IPS-18a (cell line): ENCODE results near the gene RBMX2.
"Not testable (repeated sequence)": the region's sequence is repeated elsewhere in the genome, so short reads cannot be mapped to it uniquely, and the experiment has no call there.

Experiments
- H3K27ac ChIP-seq: one replicate; pipeline ENCODE4 v1.5.1; 2013; ENCODE audit warnings: low read length
- H3K27me3 ChIP-seq: one replicate; pipeline ENCODE4 v1.6.1; 2013; ENCODE audit warnings: mild to moderate bottlenecking, low read length; ENCODE audit not compliant: control insufficient read depth, insufficient read depth
- H3K36me3 ChIP-seq: one replicate; pipeline ENCODE4 v1.6.1; 2013; ENCODE audit warnings: low read depth, low read length; ENCODE audit not compliant: control insufficient read depth
- H3K4me1 ChIP-seq: one replicate; pipeline ENCODE4 v1.6.1; 2013; ENCODE audit warnings: low read depth, low read length; ENCODE audit not compliant: control insufficient read depth
- H3K4me3 ChIP-seq: one replicate; pipeline ENCODE4 v1.5.1; 2013; ENCODE audit warnings: low read length
- H3K9ac ChIP-seq: one replicate; pipeline ENCODE4 v1.6.1; 2013; ENCODE audit warnings: mild to moderate bottlenecking, low read length, moderate library complexity
- H3K9me3 ChIP-seq: one replicate; pipeline ENCODE4 v1.6.1; 2013; ENCODE audit warnings: low read depth, low read length; ENCODE audit not compliant: control insufficient read depth

RBMX2 gene, protein sequence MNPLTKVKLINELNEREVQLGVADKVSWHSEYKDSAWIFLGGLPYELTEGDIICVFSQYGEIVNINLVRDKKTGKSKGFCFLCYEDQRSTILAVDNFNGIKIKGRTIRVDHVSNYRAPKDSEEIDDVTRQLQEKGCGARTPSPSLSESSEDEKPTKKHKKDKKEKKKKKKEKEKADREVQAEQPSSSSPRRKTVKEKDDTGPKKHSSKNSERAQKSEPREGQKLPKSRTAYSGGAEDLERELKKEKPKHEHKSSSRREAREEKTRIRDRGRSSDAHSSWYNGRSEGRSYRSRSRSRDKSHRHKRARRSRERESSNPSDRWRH

DNA sequence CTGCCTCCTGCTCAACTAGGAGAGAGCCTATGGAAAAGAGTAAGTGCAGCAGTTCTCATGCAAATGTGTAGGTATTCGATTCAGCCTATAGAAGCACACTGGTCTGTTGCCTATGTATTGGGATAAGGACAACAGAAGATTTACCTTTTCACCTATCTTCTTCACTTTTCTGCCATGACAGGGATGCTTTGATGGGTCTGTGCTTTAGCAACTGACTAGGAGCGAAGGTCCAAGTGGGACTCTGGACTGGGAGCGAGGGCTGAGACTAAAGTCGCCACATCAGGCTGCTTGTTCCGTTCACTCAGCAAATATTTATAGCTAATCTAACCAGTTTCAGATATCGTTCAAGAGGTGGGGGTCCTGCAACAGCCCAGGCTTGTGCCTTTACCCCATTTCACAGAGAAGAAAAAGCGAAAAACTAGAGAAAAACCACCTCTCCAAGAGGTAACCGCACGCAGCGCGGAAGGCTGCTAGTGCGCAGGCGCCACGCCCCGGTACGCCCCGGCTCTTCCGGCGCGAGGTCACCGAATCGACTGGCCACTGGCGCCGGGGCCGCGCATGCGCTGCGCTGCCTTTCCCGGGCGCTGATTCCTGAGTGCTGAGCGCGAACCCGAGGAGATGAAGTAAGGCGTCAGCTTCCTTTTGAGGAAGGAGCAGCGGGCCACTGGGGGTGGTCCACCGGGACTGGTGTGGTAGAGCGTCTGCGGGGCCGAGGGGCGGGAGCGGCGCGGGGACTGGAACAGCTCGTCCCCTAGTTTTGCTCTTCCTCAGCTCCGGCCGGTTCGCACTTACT lies at the start of gene RBMX2:
Gene RBMX2 (plus strand): TSS at position 573 of the 793 bp plus-strand sequence. CDS start 46 bp downstream, at position 619.
- no peaks in the 10 kb centered on the region for H3K4me1 ChIP-seq
- no peaks in the 10 kb centered on the region for H3K27me3 ChIP-seq
- H3K27ac ChIP-seq: peak within 1 kb of the TSS; percentile 68
- peaks cover 4% of the 10 kb centered on the region for H3K9me3 ChIP-seq
- peak within 1 kb of the TSS; percentile 77 for H3K9ac ChIP-seq
- H3K36me3 ChIP-seq: peaks cover 6% of the 10 kb centered on the region
- peak within 1 kb of the TSS; percentile 92 for H3K4me3 ChIP-seq

DNA sequence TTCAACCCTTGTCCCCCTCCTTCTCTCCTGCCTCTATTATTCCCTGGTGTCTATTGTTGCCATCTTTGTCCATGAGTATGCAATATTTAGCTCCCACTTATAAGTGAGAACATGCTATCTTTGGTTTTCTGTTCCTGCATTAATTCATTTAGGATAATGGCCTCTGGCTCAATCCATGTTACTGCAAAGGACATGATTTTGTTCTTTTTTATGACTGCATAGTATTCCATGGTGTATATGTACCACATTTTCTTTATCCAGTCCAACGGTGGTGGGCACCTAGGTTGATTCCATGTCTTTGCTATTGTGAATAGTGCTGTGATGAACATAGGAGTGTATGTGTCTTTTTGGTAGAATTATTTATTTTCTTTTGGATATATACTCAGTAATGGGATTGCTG lies 49.7 kb upstream of the RBMX2 start:
- not testable (repeated sequence) for H3K27me3 ChIP-seq, H3K4me1 ChIP-seq

DNA sequence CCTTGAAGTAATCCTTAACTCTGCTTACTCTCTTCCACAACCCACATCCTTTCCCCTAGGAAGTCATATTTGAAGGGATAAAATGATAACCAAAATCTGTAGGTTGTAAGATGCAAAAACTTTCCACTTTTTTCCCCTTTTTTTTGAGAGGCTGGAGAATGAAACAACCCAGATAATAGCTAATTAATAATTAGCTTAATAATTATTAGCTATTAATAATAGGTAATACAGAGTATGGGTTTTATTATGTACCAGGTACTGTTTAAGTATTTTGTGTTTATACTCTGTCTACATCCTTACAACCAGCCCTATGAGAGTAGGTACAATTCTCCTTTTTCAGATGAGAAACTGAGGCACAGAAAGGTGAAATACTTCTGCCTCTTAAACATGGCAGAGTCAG lies 25.7 kb upstream of the RBMX2 start:
- Histone ChIP-seq H3K4me3 (no peak overlapping the region), H3K4me1 (no peaks in the 10 kb centered on the region), H3K27ac (no peak overlapping the region), H3K27me3 (no peaks in the 10 kb centered on the region), H3K36me3 (no peaks in the 10 kb centered on the region), H3K9ac (no peak overlapping the region), H3K9me3 (peaks cover 24% of the 10 kb centered on the region)

More for the DNA sequence above, 49.7 kb upstream of the RBMX2 start:
- not testable (repeated sequence) for H3K9ac ChIP-seq, H3K36me3 ChIP-seq, H3K4me3 ChIP-seq, H3K27ac ChIP-seq, H3K9me3 ChIP-seq

DNA sequence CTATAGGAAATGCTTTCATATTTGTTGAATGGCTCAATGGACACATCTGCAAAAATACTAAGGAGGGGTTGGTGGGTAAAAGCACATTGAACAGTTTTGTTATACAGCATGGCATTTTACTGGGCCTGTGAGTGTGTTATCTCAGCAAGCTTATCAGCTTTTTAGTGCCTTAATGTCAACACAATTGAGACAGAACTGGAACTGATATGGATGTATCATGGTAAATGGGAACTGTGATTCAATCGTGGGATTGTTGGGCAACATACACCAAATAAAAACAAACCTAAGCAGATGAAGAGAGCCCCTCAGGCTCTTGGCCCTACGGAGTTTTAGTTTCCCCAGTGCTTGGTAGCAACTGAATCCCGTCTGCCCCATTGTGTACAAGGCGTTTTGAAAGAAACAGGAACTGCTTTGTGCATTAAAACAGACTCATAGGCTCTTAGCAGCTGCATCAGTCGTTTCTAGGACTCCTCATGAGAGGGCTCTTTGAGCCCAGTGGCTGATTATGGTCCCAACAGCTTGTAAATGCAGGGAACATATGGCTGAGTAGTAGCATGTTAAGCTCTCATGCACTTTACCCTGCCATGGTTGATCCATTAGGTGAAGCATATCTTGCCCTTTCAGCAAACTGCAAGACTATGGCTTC lies 23.6 kb upstream of the RBMX2 start:
- peaks cover 19% of the 10 kb centered on the region for H3K9me3 ChIP-seq
- no peak overlapping the region for H3K4me3 ChIP-seq
- H3K27me3 ChIP-seq: no peaks in the 10 kb centered on the region
- no peak overlapping the region for H3K27ac ChIP-seq
- H3K4me1 ChIP-seq: no peaks in the 10 kb centered on the region
- no peaks in the 10 kb centered on the region for H3K36me3 ChIP-seq
- H3K9ac ChIP-seq: no peak overlapping the region

DNA sequence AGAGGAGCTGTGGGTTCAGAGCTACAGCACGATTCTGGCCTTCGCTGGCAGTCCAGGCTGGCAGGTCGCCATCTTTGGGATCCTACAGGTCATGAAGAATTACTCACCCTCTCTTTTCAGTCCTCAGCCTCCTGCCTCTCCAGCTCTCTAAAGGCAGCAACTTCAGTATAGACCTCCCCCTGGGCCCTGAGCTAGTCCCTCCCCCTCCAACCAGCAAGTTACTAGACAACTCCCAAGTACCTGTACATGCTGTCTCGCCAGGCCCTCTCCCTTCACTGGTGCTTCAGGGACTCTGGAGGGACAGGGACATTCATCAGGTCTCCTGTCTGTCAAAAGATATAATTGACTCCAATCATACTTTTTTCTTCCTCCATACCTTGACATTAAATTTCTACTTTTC lies 16.3 kb upstream of the RBMX2 start, which contains the start of gene GPR119:
Gene GPR119 (minus strand): TSS at position 155 of the 400 bp plus-strand sequence. CDS start 227 bp downstream, outside the sequence.
- H3K9me3 ChIP-seq: peaks cover 12% of the 10 kb centered on the region
- no peak within 1 kb of the TSS for H3K9ac ChIP-seq
- H3K4me1 ChIP-seq: no peaks in the 10 kb centered on the region
- no peak within 1 kb of the TSS for H3K27ac ChIP-seq
- no peaks in the 10 kb centered on the region for H3K36me3 ChIP-seq
- H3K4me3 ChIP-seq: no peak within 1 kb of the TSS
- H3K27me3 ChIP-seq: no peaks in the 10 kb centered on the region

DNA sequence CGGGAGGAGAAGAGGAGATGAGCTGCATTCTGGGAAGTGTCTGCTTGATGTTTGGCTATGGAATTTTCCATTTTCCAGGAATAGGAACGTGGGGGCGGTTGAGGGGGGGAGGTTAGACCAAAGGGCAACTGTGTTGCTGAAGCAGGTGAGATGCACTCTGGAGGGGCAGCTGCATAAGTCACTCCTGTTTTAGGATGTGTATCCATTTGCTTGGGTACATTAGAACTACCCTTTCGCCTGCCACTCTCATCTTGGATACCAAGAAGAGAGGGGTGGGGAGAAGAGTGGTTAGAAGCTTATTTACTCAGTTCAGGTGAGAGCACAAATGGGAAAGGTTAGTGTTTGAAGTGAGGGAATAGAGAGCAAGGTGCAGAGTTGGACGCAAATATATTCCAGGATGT lies 15.4 kb upstream of the RBMX2 start:
- H3K36me3 ChIP-seq: no peaks in the 10 kb centered on the region
- H3K9ac ChIP-seq: no peak overlapping the region
- no peak overlapping the region for H3K4me3 ChIP-seq
- no peaks in the 10 kb centered on the region for H3K4me1 ChIP-seq
- H3K27ac ChIP-seq: no peak overlapping the region
- H3K27me3 ChIP-seq: no peaks in the 10 kb centered on the region
- peaks cover 11% of the 10 kb centered on the region for H3K9me3 ChIP-seq

DNA sequence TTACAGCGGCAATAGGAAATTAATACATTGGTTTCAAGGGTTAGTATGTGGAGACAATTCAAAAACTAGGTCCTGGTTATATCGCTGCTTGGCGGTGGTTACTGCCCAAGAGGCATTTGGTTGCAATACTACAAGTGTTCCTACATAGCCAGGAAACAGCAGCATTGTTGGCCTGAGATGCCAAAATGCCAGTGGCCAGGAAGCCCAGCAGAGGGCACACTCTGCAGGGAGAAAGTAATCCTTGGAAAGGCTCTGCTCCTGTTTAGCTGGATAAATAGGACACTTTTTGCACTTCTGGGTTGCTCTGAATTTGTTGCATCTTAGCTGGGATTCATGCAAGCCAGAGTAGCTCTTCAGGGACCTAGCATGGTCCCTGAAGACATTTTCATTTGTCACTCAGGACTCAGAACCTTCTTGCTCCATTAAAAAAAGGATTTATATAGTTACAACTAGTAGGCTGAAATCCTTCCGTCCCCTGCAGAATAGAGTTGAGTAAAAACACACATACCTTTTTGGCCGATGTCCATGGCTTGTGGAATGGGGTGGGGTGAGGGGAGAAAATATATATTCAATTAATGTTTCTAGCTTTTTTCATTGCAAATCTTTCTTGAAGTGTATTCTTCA lies 8.2 kb upstream of the RBMX2 start:
- Histone ChIP-seq H3K27me3 (no peaks in the 10 kb centered on the region), H3K4me1 (no peaks in the 10 kb centered on the region), H3K9me3 (peaks cover 2% of the 10 kb centered on the region), H3K36me3 (no peaks in the 10 kb centered on the region), H3K27ac (no peak overlapping the region), H3K4me3 (no peak overlapping the region), H3K9ac (no peak overlapping the region)

DNA sequence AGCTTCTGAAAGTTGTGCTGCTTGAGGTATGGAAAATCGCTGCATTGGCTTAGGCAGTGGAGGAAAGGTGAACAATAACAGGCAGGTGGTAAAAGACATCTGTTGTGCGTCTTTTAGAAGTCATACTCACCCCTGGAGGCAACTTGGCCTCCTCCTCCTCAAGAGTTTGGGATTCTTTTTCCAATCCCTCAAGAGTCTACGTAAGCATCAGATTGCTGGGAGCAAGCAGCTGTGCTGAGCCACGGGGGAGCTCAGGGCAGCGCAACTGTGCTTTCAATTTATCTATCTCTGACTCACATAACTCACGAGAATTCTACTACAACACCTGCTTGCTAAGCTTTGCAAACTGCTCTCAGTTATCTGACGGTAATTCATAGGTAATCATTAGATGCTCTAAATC lies 6.4 kb upstream of the RBMX2 start:
- Histone ChIP-seq H3K27ac (no peak overlapping the region), H3K36me3 (no peaks in the 10 kb centered on the region), H3K4me3 (no peak overlapping the region), H3K9ac (no peak overlapping the region), H3K27me3 (no peaks in the 10 kb centered on the region), H3K4me1 (no peaks in the 10 kb centered on the region), H3K9me3 (peaks cover 6% of the 10 kb centered on the region)

DNA sequence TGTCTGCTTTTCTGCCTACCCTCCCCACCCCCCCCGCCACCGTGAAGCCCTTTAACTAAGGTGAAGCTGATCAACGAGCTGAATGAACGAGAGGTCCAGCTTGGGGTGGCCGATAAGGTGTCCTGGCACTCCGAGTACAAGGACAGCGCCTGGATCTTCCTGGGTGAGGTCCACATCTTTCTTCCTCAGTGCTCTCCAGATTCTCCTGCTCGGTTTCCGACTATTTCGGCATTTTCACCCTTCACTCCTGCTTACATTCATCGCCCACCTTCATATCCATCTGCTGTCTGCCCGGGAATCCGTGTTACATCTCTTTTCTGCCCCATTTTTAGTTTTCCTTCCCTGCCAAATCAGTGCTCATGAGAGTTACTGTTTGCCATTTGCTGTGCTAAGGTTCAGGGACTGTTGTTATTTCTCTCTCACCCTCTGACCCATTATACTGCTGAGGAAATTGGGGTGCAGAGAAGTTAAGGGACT lies 459 bp downstream of the RBMX2 start:
- H3K27ac ChIP-seq: no peak overlapping the region
- H3K4me3 ChIP-seq: peak overlapping the region; percentile 92

DNA sequence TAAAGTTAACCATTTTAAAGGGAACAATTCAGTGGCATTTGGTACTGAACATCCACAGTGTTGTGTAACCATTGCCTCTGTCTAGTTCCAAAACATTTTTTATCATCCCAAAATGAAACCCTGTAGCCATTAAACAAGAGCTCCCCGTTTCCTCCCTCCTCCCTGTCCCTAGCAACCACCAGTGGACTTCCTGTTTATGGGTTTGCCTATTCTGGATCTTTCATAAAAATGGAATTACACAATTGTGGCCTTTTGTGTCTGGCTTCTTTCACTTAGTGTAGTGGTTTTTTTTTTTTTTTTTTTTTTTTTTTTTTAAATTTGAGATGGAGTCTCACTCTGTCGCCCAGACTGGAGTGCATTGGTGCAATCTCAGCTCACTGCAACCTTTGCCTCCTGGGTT lies 11.6 kb downstream of the RBMX2 start:
- Histone ChIP-seq H3K9ac (no peak overlapping the region), H3K4me1 (no peaks in the 10 kb centered on the region), H3K36me3 (peaks cover 19% of the 10 kb centered on the region), H3K27me3 (no peaks in the 10 kb centered on the region), H3K27ac (no peak overlapping the region), H3K9me3 (peaks cover 14% of the 10 kb centered on the region), H3K4me3 (no peak overlapping the region)

More for the DNA sequence above, 459 bp downstream of the RBMX2 start:
- H3K27me3 ChIP-seq: no peaks in the 10 kb centered on the region
- H3K9ac ChIP-seq: peak overlapping the region; percentile 77
- no peaks in the 10 kb centered on the region for H3K4me1 ChIP-seq
- peaks cover 4% of the 10 kb centered on the region for H3K9me3 ChIP-seq
- H3K36me3 ChIP-seq: peaks cover 6% of the 10 kb centered on the region

DNA sequence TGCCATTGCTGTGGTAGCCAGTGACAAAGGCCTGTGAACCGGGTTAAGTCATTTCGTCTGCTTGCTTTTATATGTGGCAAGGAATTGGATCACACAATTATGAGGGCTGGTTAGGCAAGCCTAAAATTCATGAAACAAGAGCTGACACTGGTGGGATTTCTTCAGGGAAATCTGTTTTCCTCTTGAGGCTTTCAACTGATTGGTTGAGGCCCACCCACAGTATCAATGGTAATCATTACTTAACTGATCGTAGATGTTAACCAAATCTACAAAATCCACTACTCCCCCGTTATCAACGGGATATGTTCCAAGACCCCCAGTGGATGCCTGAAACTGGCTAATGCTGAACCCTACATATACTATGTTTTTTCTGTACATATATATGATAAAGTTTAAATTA lies 13.0 kb downstream of the RBMX2 start:
- H3K27ac ChIP-seq: no peak overlapping the region
- peaks cover 3% of the 10 kb centered on the region for H3K4me1 ChIP-seq
- peaks cover 17% of the 10 kb centered on the region for H3K9me3 ChIP-seq
- peaks cover 15% of the 10 kb centered on the region for H3K36me3 ChIP-seq
- no peak overlapping the region for H3K9ac ChIP-seq
- H3K4me3 ChIP-seq: no peak overlapping the region
- no peaks in the 10 kb centered on the region for H3K27me3 ChIP-seq
